ENCODE results near the gene SCRN2. TPM values are rescaled to one million over a fixed set of nuclear protein-coding genes. Genes with fewer than 3 reads are reported as not detected.

The SCRN2 gene
- total and polyA plus RNA-seq, 4 experiments from 2014 or later, result 15.7 to 30.5 (median 23.0) TPM

DNA sequence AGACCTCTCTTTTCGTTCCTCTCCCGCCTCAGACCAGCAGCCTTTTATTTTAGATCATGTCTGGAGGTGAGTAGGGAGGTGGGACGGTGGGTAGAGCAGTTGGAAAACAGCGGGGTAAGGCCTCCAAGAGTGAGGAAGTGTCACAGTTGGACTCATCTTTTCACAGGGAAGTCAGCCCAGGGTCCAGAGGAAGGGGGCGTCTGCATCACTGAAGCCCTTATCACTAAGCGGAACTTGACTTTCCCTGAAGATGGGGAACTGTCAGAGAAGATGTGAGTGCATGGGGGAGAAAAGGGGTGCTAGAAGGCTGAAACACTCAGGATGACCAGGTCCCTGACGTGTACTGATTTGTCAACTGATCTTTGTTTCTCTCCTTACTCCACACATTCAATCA is 9.1 kb downstream of the SCRN2 start:
- no peaks in the 10 kb centered on the region for H3K27me3 Mint-ChIP-seq
- peak overlapping the region; percentile 86 to 100 (median 98) for H3K27ac Mint-ChIP-seq

DNA sequence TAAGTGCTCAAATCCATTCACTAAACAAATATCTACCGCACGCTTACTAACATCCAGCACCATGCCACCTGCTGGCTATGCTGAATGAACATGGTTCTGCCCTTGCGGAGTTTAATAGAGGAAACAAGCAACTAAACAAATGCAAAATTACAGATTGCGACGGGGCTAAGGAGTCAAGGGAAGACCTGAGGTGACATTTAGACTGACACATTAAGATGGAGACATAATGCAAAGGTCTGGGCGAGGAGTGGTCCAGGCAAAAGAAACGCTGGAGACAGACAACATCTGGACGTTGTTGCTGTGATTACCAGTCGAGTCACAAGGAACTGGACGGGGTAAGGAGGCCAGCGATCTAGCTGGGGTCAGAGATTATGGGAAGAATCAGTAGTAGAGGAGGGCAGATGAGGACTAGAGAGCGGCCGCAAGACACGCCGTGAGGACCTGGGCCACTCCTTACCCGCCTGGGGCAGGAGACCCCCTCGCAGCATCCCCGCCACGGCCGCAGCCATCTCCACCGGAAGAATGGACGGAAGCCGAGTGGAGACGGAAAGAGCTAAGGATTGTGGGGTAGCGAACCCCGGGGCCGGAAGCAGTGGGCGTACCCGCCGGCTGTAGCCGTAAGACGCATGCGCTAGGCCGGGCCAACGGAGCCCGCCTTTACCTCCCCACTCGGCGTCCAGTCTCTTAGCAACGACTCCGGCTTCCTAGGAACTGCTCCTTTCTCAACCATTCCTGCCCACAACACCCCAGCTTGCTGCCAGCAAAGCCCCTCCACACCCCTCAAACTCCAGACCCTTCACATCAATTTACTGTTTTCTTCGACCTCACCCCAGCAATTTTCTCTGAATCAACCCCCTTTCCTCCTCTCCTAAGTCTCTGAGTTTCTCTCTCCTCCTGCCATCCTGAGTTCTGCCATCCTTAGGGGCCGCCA is 9.8 kb downstream of the SCRN2 start, which contains the start of the genes LRRC46 and MRPL10:
Gene LRRC46, plus strand, starts transcription at position 668 of the 931 bp plus-strand sequence. CDS start 320 bp downstream, outside the sequence.
Gene MRPL10, minus strand, starts transcription at position 539 of the 931 bp plus-strand sequence. Its CDS starts 30 bp downstream, at position 509.
- peaks cover 0 to 2% (median 0%) of the 10 kb centered on the region in 8 donors for H3K9me3 Mint-ChIP-seq
- H3K27ac Mint-ChIP-seq, result peak within 1 kb of the TSS; percentile 86 to 100 (median 98)
- Histone ChIP-seq H3K4me1 (ENCODE audit: insufficient read depth, low read length) (peaks cover 56% of the 10 kb centered on the region), H3K27me3 (ENCODE audit: insufficient read depth, low read length) (no peaks in the 10 kb centered on the region), H3K4me3 (ENCODE audit: low read length in 2 of 2) (peak within 1 kb of the TSS; percentile 87 to 100), H3K9me3 (ENCODE audit: control insufficient read depth in 1 of 2, low read length in 2 of 2) (no peaks in the 10 kb centered on the region), H3K27ac (ENCODE audit: low read depth, low read length) (peak within 1 kb of the TSS; percentile 82), H3K36me3 (ENCODE audit: insufficient read depth, low read length) (peaks cover 19% of the 10 kb centered on the region)
- peaks cover 37 to 73% (median 49%) of the 10 kb centered on the region in 4 donors for H3K4me1 Mint-ChIP-seq
- peaks cover 11 to 34% of the 10 kb centered on the region in 2 donors for H3K36me3 Mint-ChIP-seq
- ChIA-PET POLR2A (ENCODE audit: partially characterized antibody) (interaction anchor here (0.7 to 4.0 kb wide), 13 partner anchors 9 to 1062 kb away, joined by 3 to 69 read pairs (median 4); partner anchors contain the start of genes ATP5MC1, KPNB1, OSBPL7 and SCRN2), CTCF (ENCODE audit: partially characterized antibody) (interaction anchor here (1.0 to 3.9 kb wide), 7 partner anchors 9 to 762 kb away, joined by 3 to 31 read pairs (median 6); partner anchors contain the start of genes HOXB5, OSBPL7 and SCRN2)
- H3K4me3 Mint-ChIP-seq, result peak within 1 kb of the TSS; percentile 86 to 98 (median 95)
- intact Hi-C loops (cut with micrococcal nuclease), result loop anchor here (1.0 kb wide), 3 partner anchors 9 to 64 kb away; partner anchors contain the start of gene OSBPL7
- no peaks in the 10 kb centered on the region for H3K27me3 Mint-ChIP-seq
- DNase-seq, result peak; percentile 90 to 91 (median 91)

More for the DNA sequence above, 9.1 kb downstream of the SCRN2 start:
- ChIA-PET POLR2A (ENCODE audit: partially characterized antibody) (interaction anchor here (0.7 to 4.0 kb wide), 12 partner anchors 9 to 1061 kb away, joined by 3 to 69 read pairs (median 4); partner anchors contain the start of genes ATP5MC1, KPNB1, OSBPL7 and SCRN2), CTCF (ENCODE audit: partially characterized antibody) (interaction anchor here (1.0 to 3.9 kb wide), 5 partner anchors 9 to 761 kb away, joined by 3 to 31 read pairs (median 6); partner anchors contain the start of genes HOXB5, OSBPL7 and SCRN2)
- peaks cover 4 to 28% of the 10 kb centered on the region in 2 donors for H3K36me3 Mint-ChIP-seq
- DNase-seq, result no peak
- peaks cover 0 to 2% (median 0%) of the 10 kb centered on the region in 8 donors for H3K9me3 Mint-ChIP-seq
- Histone ChIP-seq H3K27me3 (ENCODE audit: insufficient read depth, low read length) (no peaks in the 10 kb centered on the region), H3K9me3 (ENCODE audit: control insufficient read depth in 1 of 2, low read length in 2 of 2) (no peaks in the 10 kb centered on the region), H3K4me3 (ENCODE audit: low read length in 2 of 2) (peak overlapping the region; percentile 87 to 100), H3K4me1 (ENCODE audit: insufficient read depth, low read length) (peaks cover 56% of the 10 kb centered on the region), H3K36me3 (ENCODE audit: insufficient read depth, low read length) (peaks cover 12% of the 10 kb centered on the region), H3K27ac (ENCODE audit: low read depth, low read length) (peak overlapping the region; percentile 82)
- intact Hi-C loops (cut with micrococcal nuclease), result loop anchor here (1.0 kb wide), 3 partner anchors 8 to 63 kb away; partner anchors contain the start of gene OSBPL7
- peak overlapping the region; percentile 86 to 98 (median 95) for H3K4me3 Mint-ChIP-seq
- H3K4me1 Mint-ChIP-seq, result peaks cover 37 to 73% (median 49%) of the 10 kb centered on the region in 4 donors

DNA sequence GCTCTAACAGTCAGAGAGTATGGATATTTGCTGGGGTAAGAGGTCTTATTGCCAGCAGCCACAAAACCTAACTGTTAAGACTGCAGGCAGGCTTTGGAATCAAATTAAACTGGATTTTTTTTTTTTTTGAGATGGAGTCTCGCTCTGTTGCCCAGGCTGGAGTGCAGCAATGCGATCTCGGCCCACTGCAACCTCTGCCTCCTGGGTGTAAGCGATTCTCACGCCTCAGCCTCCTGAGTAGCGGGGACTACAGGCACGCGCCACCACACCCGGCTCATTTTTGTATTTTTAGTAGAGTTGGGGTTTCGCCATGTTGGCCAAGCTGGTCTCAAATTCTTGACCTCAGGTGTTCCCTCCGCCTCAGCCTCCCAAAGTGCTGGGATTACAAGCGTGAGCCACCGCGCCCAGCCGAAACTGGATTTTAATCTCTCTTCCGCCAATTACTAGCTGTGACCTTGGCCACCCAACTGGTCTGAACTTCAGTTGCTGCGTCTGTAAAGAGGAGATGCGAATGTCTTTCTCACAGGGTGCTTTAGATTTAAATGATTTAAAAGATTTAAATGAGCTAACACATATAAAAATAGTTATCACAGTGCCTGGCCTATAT is 10.6 kb downstream of the SCRN2 start:
- POLR2A ChIA-PET (ENCODE audit: partially characterized antibody), result interaction anchor here (1.0 to 4.0 kb wide), 9 partner anchors 9 to 1062 kb away, joined by 3 to 69 read pairs (median 10); partner anchors contain the start of genes ATP5MC1, KPNB1, OSBPL7 and SCRN2
- no peaks in the 10 kb centered on the region for H3K27me3 ChIP-seq (ENCODE audit: insufficient read depth, low read length)
- Mint-ChIP-seq H3K9me3 (peaks cover 0 to 2% (median 0%) of the 10 kb centered on the region in 8 donors), H3K4me1 (peaks cover 33 to 67% (median 45%) of the 10 kb centered on the region in 4 donors), H3K4me3 (peak overlapping the region; percentile 86 to 98 (median 95)), H3K27ac (peak overlapping the region; percentile 86 to 100 (median 98)), H3K27me3 (no peaks in the 10 kb centered on the region), H3K36me3 (peaks cover 16 to 39% of the 10 kb centered on the region in 2 donors)
- H3K27ac ChIP-seq (ENCODE audit: low read depth, low read length), result peak overlapping the region; percentile 82
- no peaks in the 10 kb centered on the region for H3K9me3 ChIP-seq (ENCODE audit: control insufficient read depth in 1 of 2, low read length in 2 of 2)
- H3K4me3 ChIP-seq (ENCODE audit: low read length in 2 of 2), result peak overlapping the region; percentile 87 to 100
- peaks cover 22% of the 10 kb centered on the region for H3K36me3 ChIP-seq (ENCODE audit: insufficient read depth, low read length)
- H3K4me1 ChIP-seq (ENCODE audit: insufficient read depth, low read length), result peaks cover 56% of the 10 kb centered on the region
- CTCF ChIA-PET (ENCODE audit: partially characterized antibody), result interaction anchor here (1.2 to 3.9 kb wide), 5 partner anchors 9 to 763 kb away, joined by 3 to 31 read pairs (median 7); partner anchors contain the start of genes HOXB5, OSBPL7 and SCRN2
- DNase-seq, result no peak
- intact Hi-C loops (cut with micrococcal nuclease), result loop anchor here (1.0 kb wide), 3 partner anchors 9 to 65 kb away; partner anchors contain the start of gene OSBPL7

DNA sequence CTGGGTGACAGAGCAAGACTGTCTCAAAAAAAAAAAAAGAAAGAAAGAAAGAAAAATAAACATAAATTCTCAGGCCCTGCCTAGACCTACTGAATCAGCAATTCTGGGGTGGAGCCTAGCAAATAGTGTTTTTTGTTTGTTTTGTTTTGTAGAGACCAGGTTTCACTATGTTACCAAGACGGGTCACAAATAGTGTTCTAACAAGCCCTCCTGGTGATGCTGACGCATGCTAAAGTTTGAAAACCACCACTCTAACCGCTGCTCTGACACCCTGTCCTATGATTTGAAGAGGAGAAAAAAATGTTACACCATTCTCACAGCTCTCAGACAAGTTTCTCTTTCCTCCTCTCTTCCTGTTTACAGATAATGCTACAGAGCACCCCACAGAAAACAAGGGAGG is 11.2 kb downstream of the SCRN2 start:
- H3K27me3 ChIP-seq (ENCODE audit: insufficient read depth, low read length), result no peaks in the 10 kb centered on the region
- peaks cover 20 to 43% of the 10 kb centered on the region in 2 donors for H3K36me3 Mint-ChIP-seq
- CTCF ChIA-PET (ENCODE audit: partially characterized antibody), result interaction anchor here (0.8 to 3.9 kb wide), 3 partner anchors 11 to 60 kb away, joined by 3 to 31 read pairs (median 4); partner anchors contain the start of gene SCRN2
- H3K9me3 ChIP-seq (ENCODE audit: control insufficient read depth in 1 of 2, low read length in 2 of 2), result no peaks in the 10 kb centered on the region
- peaks cover 26% of the 10 kb centered on the region for H3K36me3 ChIP-seq (ENCODE audit: insufficient read depth, low read length)
- peak overlapping the region; percentile 71 to 98 (median 95) for H3K4me3 Mint-ChIP-seq
- H3K27me3 Mint-ChIP-seq, result no peaks in the 10 kb centered on the region
- peaks cover 51% of the 10 kb centered on the region for H3K4me1 ChIP-seq (ENCODE audit: insufficient read depth, low read length)
- POLR2A ChIA-PET (ENCODE audit: partially characterized antibody), result interaction anchor here (0.6 to 4.0 kb wide), 6 partner anchors 8 to 97 kb away, joined by 3 to 69 read pairs (median 30); partner anchors contain the start of genes OSBPL7, SCRN2, SP2 and TBX21
- peaks cover 0 to 2% (median 0%) of the 10 kb centered on the region in 8 donors for H3K9me3 Mint-ChIP-seq
- no peak overlapping the region for H3K4me3 ChIP-seq (ENCODE audit: low read length in 2 of 2)
- peaks cover 30 to 61% (median 40%) of the 10 kb centered on the region in 4 donors for H3K4me1 Mint-ChIP-seq
- peak; percentile 77 to 91 (median 86) for DNase-seq
- peak overlapping the region; percentile 82 for H3K27ac ChIP-seq (ENCODE audit: low read depth, low read length)
- peak overlapping the region; percentile 86 to 100 (median 98) for H3K27ac Mint-ChIP-seq
- intact Hi-C loops (cut with micrococcal nuclease), result loop anchor here (10.0 kb wide), 1 partner anchor 765 kb away; no protein-coding TSS in a partner anchor

DNA sequence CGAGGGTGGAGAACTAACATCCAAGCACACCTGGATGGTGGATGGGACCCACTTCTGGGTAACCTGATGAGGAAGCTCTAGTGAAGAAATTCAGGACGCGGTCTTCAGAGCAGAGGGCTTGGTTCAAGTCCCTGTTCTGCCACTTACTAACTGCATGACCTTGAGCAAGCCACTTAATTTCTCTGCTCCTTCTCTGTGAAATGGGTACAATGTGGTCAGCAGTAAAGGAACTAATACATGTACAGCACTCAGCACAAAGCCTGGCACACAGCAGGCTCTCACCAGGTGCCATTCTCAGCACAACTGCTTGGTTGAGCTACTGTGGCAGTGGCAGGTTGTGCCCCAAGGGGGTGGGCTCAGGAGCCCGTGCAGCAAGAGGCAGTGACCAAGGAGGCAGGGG is 17.6 kb downstream of the SCRN2 start:
- POLR2A ChIA-PET (ENCODE audit: partially characterized antibody), result interaction anchor here (3.4 kb wide), 1 partner anchor 7 kb away, joined by 57 read pairs; the partner anchor contains the start of genes LRRC46 and MRPL10
- H3K4me3 Mint-ChIP-seq, result no peak overlapping the region
- H3K9me3 Mint-ChIP-seq, result peaks cover 0 to 3% (median 0%) of the 10 kb centered on the region in 8 donors

More for the DNA sequence above, 17.6 kb downstream of the SCRN2 start:
- CTCF ChIA-PET (ENCODE audit: partially characterized antibody), result interaction anchor here (3.4 kb wide), 1 partner anchor 19 kb away, joined by 22 read pairs; the partner anchor contains the start of gene SCRN2
- Histone ChIP-seq H3K4me3 (ENCODE audit: low read length in 2 of 2) (no peak overlapping the region), H3K4me1 (ENCODE audit: insufficient read depth, low read length) (peaks cover 29% of the 10 kb centered on the region), H3K9me3 (ENCODE audit: control insufficient read depth in 1 of 2, low read length in 2 of 2) (no peaks in the 10 kb centered on the region), H3K27me3 (ENCODE audit: insufficient read depth, low read length) (no peaks in the 10 kb centered on the region), H3K27ac (ENCODE audit: low read depth, low read length) (no peak overlapping the region), H3K36me3 (ENCODE audit: insufficient read depth, low read length) (peaks cover 48% of the 10 kb centered on the region)
- DNase-seq, result no peak
- intact Hi-C loops (cut with micrococcal nuclease), result loop anchor here (10.0 kb wide), 1 partner anchor 759 kb away; no protein-coding TSS in a partner anchor
- H3K27me3 Mint-ChIP-seq, result no peaks in the 10 kb centered on the region
- peak overlapping the region in 1 of 7 donors; percentile 35 for H3K27ac Mint-ChIP-seq
- H3K4me1 Mint-ChIP-seq, result peaks cover 12 to 33% (median 22%) of the 10 kb centered on the region in 4 donors
- peaks cover 27 to 55% of the 10 kb centered on the region in 2 donors for H3K36me3 Mint-ChIP-seq

All from CD4-positive, alpha-beta memory T cell (primary cell).